ENCODE data around the gene PPP6R1. TPM values are rescaled to one million over a fixed set of nuclear protein-coding genes. Genes with fewer than 3 reads are reported as not detected.
A peak's percentile ranks its signal among the peaks of the same experiment; 100 is the strongest.

Gene PPP6R1
- total and polyA plus RNA-seq, 2 of the 13 experiments (the other 11 are each of a cell fraction or from before 2014, with no cell fraction given): 25.8 to 54.0 TPM

GRCh38 chr19:55279770-55280643 lies 21.2 kb upstream of the PPP6R1 start, which contains the start of gene HSPBP1 (continued):
- TF ChIP-seq ZNF589 (CRISPR knock-in tag; conservative IDR thresholded peaks at IDR 0.05) (no peak; the same call in 1 of the 2 replicates), ZMYM3 (CRISPR knock-in tag; IDR thresholded peaks at IDR 0.05) (no peak), YEATS2 (CRISPR knock-in tag; IDR thresholded peaks at IDR 0.05; ENCODE audit: borderline replicate concordance) (peak; percentile 72; the same call in 1 of the 2 replicates), ZNF724P (CRISPR knock-in tag; IDR thresholded peaks at IDR 0.05; ENCODE audit: borderline replicate concordance) (no peak), PRDM10 (CRISPR knock-in tag; IDR thresholded peaks at IDR 0.05; ENCODE audit: low read depth) (peak; percentile 81; the same call in 1 of the 2 replicates), ZNF713 (CRISPR knock-in tag; IDR thresholded peaks at IDR 0.05) (no peak), GABPA (IDR thresholded peaks at IDR 0.05; ENCODE audit: low read depth, low read length) (peak; percentile 99), GABPA (CRISPR knock-in tag; IDR thresholded peaks at IDR 0.05; ENCODE audit: low read depth) (peak; percentile 99), GTF3A (CRISPR knock-in tag; conservative IDR thresholded peaks at IDR 0.05) (no peak), ZNF597 (CRISPR knock-in tag; IDR thresholded peaks at IDR 0.05) (no peak), ZNF710 (CRISPR knock-in tag; IDR thresholded peaks at IDR 0.05; ENCODE audit: borderline replicate concordance) (peak; percentile 57; the same call in 1 of the 2 replicates), ZNF574 (CRISPR knock-in tag; IDR thresholded peaks at IDR 0.05) (peak; percentile 94), MEF2D (CRISPR knock-in tag; IDR thresholded peaks at IDR 0.05) (no peak; the same call in 1 of the 2 replicates), PHF8 (CRISPR knock-in tag; IDR thresholded peaks at IDR 0.05) (peak; percentile 69), KMT2B (CRISPR knock-in tag; IDR thresholded peaks at IDR 0.05) (0 out of 2 replicates have a peak, but pooled peaks have one; percentile 55), TSC22D2 (CRISPR knock-in tag; IDR thresholded peaks at IDR 0.05; ENCODE audit: borderline replicate concordance) (no peak), GTF2F1 (IDR thresholded peaks at IDR 0.05; ENCODE audit: low read length) (no peak), ZNF546 (CRISPR knock-in tag; conservative IDR thresholded peaks at IDR 0.05) (no peak), PAX8 (CRISPR knock-in tag; IDR thresholded peaks at IDR 0.05; ENCODE audit: borderline replicate concordance) (no peak), HOXA7 (CRISPR knock-in tag; IDR thresholded peaks at IDR 0.05) (no peak)
